GM21529 (cell line): ENCODE results near the gene CRIP2.

ENCODE experiments used
- ATAC-seq: cut with Tn5 transposase; IDR thresholded peaks from one replicate; pipeline ENCODE4 v1.9.1; 2021; ENCODE audit not compliant: unreplicated experiment

The CRIP2 gene

DNA sequence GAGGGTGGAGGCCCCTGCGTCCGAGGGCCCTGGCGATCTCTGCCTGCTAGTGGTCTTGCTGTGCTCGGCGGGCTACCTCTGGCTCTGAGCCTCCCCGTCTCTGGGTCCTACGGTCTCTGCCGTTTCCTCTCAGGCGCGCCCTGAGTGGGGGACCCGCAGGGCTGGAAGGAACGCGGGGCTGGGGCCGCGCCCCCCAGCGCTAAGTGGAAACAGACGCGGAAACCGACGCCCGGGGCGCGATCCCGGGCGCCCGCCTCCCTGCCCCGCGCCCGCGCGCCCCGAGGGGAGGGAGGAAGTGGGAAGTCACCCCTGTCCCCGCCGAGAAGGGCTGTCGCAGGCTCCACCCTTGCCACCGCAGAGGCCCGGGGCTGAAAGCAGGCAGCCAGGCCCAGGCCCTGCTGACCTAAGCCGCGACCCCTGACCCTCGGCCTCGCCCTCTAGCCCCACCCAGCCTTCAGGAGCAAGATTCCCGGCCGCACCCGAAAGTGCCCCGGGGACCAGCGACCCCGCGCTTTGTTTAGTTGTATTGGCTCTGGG lies 12.9 kb downstream of the CRIP2 start:
- ATAC-seq: no peak

DNA sequence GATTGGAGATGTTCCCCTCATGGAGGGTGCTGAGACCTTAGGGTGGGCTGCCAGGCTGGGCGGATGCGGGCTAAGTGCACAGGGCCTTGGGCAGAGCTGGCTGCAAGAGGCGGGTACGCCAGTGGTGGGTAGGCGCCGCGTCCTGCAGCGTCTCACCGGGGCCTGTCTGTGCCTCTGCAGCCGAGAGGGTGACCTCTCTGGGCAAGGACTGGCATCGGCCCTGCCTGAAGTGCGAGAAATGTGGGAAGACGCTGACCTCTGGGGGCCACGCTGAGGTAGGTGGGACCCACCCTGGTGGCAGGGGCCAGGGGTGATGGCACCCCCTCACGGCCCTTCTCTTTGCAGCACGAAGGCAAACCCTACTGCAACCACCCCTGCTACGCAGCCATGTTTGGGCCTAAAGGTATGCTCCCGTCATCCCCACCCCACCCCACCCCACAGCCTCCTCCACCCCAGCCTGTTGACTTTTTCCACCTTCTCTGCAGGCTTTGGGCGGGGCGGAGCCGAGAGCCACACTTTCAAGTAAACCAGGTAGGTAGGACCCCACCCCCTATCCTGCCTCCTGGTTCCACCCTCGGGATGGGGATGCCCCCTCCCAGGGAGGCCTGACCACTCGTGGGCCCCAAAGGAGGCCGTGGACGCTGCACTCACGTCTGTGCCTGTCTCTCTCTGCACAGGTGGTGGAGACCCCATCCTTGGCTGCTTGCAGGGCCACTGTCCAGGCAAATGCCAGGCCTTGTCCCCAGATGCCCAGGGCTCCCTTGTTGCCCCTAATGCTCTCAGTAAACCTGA lies 13.6 kb downstream of the CRIP2 start:
- no peak for ATAC-seq

DNA sequence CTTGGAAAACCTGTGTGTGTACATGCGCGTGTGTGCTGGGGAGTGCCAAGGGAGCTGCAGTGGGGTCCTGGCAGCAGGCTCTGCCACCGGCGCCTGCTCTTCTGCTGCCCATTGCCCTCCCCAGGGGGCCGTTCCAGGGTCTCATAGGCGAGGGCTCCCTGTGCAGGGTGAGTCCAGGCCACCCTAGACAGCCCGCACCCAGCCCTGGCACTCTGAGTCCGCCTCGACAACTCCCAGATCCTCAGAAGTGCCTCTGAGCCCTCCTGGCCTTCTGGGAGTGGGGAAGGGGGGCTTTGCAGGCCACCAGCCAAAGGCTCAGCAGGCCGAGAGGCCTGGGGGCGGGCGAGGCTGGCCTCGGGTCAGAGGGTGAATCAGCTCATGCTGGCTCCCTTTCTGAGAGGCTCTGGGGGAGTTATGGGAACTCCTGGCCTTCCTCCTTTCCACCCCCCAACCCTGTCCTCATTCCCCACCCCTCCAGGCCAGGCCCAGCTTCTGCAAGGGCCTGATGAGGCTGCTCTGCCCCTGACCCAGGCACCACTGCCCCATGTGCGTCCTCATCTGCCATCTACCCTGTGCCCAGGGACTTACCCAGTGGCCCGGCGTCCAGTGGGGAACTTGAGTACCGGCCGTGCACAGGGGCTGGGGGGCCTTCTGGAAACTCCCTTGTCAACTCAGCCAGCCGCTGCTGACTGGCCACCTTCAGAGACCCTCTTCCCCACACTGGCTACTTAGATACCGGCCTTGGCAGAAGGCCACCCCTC lies 14.3 kb downstream of the CRIP2 start:
- no peak for ATAC-seq

DNA sequence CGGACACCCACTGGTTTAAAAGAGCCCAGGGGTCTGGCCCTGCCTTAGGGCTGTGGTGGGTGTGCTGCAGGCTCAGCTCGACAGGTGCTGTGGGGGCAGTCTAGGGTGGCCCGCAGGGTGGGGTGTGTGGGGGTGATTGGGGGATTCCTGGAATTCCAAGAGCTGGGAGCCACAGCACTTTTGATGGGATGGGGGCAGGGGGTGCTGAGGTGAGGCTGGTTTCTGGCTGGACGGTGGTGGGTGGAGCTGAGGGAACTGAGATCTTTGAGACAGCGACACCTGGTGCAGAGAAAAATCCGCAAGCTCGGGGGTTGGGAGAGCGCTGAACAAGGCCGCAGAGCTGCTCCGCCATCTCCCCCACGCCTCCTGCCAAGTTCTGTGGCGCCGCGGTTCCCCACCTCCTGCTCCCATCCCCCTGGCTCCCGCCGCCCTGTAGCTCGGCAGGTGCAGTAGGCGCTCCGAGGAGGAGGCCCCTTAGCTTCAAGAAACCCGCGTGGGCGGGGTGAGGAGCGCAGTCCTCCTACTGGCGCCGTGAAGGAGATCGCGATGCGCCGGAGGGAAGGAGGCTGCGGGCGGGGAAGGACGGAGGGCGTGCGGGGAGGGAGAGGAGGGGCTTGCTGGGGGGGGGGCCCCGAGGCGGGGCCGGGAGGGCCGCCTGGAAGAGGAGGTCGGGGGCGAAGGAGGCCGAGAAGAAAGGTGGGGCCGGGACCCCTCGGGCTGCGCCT lies 15.1 kb downstream of the CRIP2 start:
- ATAC-seq: no peak

DNA sequence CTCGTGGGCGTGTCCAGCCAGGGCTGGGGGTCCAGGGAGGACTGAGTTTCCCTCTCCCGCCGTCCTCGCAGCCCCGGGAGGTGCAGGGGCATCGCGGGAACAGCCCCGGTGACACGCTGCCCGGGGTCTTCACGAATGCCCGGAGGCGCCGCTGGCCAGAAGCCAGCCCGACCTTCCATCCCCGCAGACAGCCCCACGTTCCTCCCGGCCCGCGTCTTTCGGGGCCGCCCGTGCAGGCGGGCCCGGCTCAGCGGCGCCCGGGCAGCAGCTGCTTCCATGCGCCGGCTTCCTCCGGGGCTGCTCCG lies 15.6 kb downstream of the CRIP2 start:
- peak; percentile 3 for ATAC-seq

DNA sequence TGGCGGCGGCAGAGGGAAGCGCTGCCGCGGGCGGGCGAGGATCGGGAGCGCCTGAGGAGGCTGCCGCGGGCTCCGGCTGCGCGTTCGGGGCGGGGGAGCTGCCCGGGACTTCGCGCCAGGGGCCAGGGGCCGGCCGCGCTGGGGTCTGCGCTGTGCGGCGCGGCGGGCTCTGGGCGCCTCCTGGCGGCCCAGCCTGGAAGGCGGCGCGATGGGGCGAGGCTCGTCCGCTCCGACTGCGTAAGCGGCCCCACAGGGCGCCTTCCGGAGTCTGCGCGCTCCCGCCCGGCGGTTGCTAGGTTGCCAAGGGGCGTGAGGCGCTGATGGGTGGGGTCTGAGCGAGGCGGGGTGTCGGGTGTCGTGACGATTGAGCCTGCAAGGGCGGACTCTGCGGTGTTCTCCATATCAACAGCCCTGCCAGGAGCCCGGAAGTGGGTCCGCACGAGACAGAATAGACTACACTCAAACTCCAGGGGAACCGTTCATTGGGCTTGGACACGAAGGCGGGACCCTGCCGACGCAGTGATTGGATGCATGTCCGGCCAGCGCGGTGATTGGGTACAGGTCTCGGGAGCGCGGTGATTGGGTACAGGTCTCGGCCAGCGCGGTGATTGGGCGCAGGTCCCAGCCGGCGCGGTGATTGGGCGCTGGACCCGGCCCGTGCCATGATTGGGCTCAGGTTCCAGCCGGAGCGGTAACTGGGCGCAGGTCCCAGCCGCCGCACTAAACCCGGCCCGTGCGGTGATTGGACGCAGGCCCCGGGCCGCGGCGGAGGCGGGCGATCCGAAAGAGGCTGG lies 16.1 kb downstream of the CRIP2 start, which contains the start of gene TEDC1:
Gene TEDC1 (plus strand): TSS at position 675 of the 794 bp plus-strand sequence. CDS start 130 bp downstream, outside the sequence.
- ATAC-seq: peak; percentile 68

DNA sequence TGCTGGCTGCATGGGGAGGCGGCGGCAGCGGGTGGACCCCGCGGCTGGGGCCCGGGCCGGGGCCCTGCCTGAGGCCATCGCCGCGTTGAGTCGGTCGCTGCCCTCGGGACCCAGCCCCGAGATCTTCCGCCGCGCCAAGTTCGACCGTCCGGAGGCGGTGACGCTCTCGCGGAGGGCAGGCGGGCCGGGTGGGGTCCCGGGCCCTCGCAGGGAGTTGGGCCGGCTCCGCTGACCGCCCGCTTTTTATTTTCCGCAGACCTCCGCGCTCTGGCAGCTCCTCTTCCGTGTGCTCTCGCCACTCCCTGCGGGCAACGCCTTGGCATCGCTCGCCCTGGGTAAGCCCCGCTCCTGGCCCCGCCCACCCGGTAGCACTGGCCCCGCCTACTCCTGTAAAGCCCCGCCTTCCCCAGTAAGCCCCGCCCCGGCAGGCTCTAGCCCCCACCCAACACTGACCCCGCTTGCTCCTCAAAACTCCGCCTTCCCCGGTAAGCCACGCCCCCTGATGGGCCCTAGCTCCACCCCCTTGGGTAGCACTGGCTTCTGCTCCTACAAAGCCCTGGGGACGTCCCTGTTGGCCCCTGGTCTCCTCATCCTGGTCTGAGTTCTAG lies 16.8 kb downstream of the CRIP2 start:
- ATAC-seq: no peak

DNA sequence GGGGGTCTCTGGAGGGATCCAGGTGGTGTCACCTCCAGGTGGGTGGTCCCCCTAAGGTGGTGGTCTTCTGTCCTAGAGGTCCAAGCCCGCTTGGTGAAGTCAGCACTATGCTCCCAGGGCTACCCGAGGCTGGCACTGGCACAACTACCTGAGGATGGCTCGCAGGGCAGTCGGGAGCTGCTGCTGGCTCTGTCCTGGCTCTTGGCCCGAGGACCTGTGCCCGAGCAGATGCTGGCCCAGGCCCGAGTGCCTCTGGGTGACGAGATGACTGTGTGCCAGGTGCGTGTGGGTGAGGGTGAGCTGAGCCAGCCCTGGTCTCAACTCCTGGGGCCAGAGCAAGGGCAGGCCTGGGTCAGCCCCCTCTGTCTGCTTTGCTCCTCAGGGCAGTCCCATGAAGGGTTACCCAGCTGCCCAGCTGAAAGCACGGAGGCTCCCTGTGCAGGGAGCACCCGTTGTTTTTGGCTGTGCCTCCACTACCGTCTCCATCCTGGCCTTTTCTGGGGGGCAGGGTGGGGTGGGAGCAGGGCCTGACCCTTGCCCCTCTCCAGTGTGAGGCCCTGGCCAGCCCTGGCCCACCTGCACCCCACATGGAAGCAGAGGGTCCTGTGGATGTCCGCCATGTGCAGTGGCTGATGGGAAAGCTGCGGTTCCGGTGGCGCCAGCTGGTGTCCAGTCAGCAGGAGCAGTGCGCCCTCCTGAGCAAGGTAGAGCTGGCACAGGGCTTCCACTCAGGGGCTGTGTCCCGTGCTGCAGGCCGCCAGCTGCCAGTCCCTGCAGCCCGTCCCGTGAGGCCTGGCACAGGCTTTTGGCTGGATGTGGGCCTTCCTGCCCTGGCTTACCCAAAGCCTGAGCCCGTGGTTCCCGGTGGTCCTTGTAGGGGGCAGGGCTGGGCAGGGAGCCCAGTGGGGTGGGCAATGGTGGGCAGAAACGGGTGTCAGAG lies 17.7 kb downstream of the CRIP2 start:
- no peak for ATAC-seq

DNA sequence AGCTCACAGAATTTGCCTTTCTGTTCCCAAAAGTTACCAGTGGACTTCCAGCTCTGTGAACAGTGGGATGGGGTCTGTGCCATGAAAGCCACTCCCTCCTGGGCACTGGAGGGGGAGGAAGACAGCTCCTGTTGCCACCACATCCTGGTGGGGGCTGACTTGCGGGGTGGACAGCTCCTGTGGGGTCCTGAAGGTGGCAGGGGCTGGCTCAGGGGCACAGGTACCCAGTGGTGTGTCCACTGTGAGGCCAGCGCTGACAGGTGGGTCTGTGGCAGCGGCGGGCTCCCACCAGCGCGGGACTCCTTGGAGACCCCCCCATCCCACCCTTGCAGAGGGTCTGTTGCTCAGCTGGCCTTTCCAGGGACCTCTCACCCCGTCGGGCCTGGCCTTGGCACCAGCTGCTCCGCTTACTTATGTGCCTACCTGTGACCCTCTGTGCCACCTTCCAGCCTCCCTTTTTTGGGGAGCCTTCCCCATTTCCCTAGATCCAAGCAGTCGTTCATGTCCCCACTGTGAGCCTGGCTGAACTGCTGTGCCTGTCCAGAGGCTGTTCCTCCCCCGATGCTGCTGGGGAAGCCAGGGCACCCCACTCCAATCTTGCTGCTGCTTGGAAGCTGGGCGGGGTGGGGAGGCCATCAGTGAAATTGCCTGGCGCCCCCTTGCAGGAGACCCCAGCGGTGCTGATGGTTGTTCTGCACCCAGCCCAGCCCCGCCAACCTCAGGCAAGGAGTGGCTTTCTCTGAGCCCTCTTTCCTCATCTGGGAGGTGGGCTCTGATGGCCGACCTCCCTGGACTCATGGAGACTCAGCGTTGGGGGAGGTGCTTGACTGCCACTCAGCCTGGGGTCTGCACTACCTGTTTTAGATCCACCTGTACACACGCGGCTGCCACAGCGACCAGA lies 18.6 kb downstream of the CRIP2 start:
- ATAC-seq: no peak

DNA sequence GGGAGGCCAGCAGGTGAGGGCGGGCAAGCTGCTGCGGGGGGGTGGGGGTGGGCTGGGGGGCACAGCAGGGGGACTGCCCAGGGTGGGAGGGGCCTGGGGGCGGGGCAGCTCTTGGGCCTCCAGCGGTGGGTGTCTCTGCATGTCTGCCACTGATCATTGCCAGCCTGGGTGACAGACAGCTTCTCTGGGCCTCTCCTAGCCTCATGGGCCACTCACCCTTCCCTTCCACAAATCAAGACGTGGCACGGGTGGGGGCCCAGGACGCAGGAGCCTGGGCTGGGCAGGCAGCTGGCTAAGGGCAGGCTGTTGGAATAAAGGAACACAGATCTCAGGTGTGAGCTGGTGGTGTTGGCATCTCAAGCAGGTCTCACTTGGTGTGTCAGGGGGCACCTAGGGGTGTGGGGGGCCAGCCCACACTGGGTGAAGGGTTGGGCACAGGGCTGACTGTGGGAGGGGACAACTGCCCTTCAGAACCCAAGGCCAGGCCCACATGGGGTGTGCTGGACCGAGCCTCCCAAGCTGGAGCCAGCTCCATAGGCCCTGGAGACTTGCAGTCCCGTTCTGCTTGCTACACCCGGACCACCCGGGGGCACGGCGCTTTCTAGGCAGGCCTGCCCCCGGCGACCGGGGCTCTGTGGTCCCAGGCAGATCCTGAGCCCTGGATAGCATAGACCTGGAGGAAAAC lies 19.4 kb downstream of the CRIP2 start:
- no peak for ATAC-seq

DNA sequence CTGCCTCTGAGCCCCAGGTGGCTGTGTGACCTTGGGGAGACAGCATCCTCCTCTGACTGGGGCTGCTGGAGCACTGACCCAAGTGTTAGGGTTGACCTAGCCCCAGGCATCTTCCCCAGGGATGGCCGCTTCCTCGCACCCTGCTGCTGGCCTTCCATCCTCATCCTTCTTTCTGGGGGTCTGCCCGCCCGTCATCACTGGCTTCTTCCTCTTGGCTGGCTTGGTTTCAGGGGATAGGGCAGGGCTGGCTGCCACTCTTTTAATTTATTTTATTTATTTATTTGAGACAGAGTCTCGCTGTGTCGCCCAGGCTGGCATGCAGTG lies 19.9 kb downstream of the CRIP2 start:
- ATAC-seq: no peak

DNA sequence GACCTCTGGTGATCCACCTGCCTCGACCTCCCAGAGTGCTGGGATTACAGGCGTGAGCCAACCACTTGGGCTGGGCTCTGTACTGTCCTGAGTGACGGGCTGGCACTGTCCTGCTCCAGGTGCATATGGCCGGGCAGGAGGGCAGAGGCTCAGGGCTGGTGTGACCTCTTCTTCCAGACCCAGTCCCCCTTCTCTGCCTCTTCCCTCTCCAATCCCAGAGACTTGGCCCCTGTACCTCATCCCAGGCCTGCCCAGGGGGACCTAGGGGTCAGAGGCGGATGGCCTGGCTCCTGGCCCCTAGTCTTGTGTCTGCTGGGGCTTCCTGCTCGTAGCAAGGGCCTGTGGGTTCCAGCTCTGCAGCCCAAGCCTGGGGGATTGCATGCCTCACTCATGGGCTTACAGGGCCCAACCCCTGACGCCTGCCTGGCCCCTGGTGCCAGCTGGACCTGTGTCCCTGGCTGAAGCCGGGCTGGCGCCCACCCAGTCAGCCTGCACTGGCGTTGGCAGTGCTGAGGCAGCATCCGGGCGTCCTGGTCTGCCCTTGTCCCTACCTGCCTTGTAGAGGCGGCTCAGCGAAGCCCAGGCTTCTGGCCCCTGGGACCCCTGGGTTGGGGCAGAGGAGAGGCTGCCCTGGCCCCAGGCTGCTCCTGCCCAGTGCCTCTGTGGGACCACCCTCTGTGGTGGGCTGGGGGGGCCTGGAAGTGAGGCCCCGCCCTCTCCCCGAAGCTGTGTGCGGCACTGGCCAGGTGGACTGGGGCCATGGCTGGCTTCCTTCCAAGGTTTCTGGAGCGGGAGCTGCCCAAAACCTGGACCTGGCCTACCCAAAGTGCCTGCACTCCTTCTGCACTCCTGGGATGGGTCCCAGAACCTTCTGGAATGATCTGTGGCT lies 20.7 kb downstream of the CRIP2 start:
- no peak for ATAC-seq

DNA sequence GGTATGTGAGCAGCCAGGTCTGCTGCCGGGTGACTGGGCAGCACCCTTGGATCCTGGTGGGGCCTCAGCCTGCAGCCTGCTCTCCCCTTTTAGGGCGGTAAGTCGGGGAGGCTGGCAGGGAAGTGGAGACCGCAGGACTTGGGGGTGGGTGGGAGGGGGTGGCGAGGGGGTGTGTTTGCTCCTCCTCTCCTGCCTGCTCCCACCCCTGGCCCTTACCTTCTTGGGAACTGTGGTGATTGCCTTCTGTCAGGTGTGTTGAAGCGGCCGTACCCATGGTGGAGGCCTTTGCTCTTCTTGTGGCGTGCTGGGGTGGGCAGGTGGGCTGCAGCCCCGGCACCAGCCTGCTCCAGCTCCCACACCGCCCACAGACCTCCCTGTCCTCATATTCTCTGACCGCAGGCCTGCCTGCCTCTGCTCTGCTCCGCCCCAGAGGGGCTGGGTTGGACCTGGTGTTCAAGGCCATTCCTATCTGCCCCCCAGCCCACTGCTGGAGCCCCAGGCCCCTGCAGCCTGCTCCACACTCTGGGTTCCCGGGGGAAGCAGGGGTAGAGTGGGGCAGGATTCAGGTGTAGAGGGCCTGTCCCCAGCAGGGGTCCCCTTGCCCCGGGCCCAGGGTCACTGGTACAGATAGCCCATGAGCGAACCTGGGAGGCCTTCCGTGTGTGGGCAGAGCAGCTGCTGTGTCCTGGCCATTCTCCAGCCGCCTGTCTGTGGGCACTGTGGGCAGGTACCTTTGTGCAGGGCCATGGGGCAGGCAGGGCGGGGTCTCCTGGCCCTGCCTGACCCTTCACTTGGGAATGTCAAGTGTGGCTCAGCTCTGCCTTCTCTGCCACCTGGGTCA lies 21.6 kb downstream of the CRIP2 start:
- no peak for ATAC-seq

DNA sequence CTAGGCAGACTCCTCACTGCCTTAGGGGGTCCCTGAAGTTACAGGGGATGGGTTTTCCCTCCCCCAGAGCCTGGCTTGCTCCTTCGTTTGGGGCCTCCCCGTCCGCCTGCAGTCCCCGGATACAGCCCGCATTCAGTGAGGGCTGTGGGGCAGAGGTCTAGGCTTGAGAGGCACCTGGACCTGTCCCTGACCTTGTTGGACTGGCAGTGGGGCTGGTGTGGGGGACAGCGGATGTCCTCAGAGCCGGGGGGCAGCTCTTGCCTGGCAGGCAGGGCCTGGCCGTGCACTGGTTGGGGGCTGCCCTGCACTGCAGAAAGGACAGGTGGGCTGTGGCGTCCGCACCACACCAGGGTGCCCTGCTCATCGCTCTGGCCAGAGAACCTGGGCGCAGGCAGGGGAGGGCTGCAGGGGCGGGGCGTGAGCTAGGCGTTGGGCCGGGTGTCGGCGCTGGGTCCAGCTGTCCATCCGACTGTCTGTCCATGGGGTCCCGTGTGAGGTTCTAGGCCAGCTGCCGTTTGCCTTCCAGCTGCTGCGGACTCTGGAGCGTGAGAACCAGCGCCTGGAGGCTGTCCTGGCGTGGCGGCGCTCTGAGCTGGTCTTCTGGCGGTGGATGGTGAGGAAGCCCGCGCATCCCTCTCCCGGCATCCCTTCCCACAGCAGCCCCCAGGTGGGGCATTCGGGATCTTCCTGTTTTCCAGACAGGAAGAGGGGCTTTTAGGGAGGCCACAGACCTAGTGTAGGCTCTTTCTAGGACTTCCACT lies 22.4 kb downstream of the CRIP2 start:
- no peak for ATAC-seq
